Measurements from ENCODE around the gene ANGPT4. TPM values are rescaled to one million over a fixed set of nuclear protein-coding genes. Genes with fewer than 3 reads are reported as not detected.

Gene ANGPT4
- total RNA-seq, 5 donors from 2014 or later (not counting 1 experiment from before 2014, with no cell fraction given): not detected

- no peak overlapping the region for H3K27ac Mint-ChIP-seq
- no peaks in the 10 kb centered on the region for H3K36me3 Mint-ChIP-seq
- CTCF ChIA-PET: no interaction called here
- WGBS (ENCODE audit: insufficient coverage): 58% methylated on average over 12 of the region's 19 CpGs
- H3K27me3 Mint-ChIP-seq: peaks cover 23 to 50% of the 10 kb centered on the region in 2 donors
- no peak for DNase-seq
- H3K9me3 Mint-ChIP-seq: no peaks in the 10 kb centered on the region
- Histone ChIP-seq H3K36me3 (ENCODE audit: control insufficient read depth in 2 of 2, extremely low read depth in 1 of 2, insufficient read depth in 1 of 2, low read length in 1 of 2) (no peaks in the 10 kb centered on the region), H3K27me3 (replicated peaks in 1 of 2; ENCODE audit: control insufficient read depth in 2 of 2, extremely low read depth in 1 of 2, insufficient read depth in 2 of 2, low read length in 1 of 2) (peaks cover 0 to 75% of the 10 kb centered on the region in 2 experiments), H3K9me3 (no peaks in the 10 kb centered on the region), H3K4me3 (ENCODE audit: control insufficient read depth in 1 of 2, extremely low read depth in 1 of 2, low read length in 1 of 2) (no peak overlapping the region), H3K4me1 (ENCODE audit: control insufficient read depth in 1 of 2, extremely low read depth in 1 of 2, insufficient read depth in 2 of 2, low read length in 2 of 2) (peaks cover 0 to 5% of the 10 kb centered on the region in 2 experiments), H3K27ac (ENCODE audit: low read length) (no peak overlapping the region)
- H3K4me3 Mint-ChIP-seq: no peak overlapping the region
- H3K4me1 Mint-ChIP-seq: peaks cover 2 to 7% (median 4%) of the 10 kb centered on the region in 3 donors
- no peak for ATAC-seq (replicated peaks in 1 of 4)
- POLR2A ChIA-PET: no interaction called here
These were observed 43.0 kb upstream of the ANGPT4 start for GRCh38 chr20:958936-959815.

GRCh38 chr20:957544-957943 lies 41.4 kb upstream of the ANGPT4 start:
- ChIA-PET CTCF (interaction anchor here (0.6 to 3.5 kb wide), 12 partner anchors 14 to 402 kb away, joined by 3 to 28 read pairs (median 5); no protein-coding TSS in a partner anchor), POLR2A (no interaction called here)
- no peak overlapping the region for H3K27ac ChIP-seq (ENCODE audit: low read length)
- DNase-seq (no peak), ATAC-seq (replicated peaks in 1 of 4) (no peak)
- WGBS (ENCODE audit: insufficient coverage): no CpG with 5 or more reads among the region's 1 CpG
- H3K27ac Mint-ChIP-seq: no peak overlapping the region
- no peak overlapping the region for H3K4me3 ChIP-seq (ENCODE audit: control insufficient read depth in 1 of 2, extremely low read depth in 1 of 2, low read length in 1 of 2)
- no peak overlapping the region for H3K4me3 Mint-ChIP-seq
- H3K36me3 Mint-ChIP-seq: no peaks in the 10 kb centered on the region
- H3K4me1 Mint-ChIP-seq: peaks cover 2 to 7% (median 4%) of the 10 kb centered on the region in 3 donors
- H3K27me3 Mint-ChIP-seq: peaks cover 25 to 51% of the 10 kb centered on the region in 2 donors
- H3K36me3 ChIP-seq (ENCODE audit: control insufficient read depth in 2 of 2, extremely low read depth in 1 of 2, insufficient read depth in 1 of 2, low read length in 1 of 2): no peaks in the 10 kb centered on the region
- no peaks in the 10 kb centered on the region for H3K9me3 ChIP-seq
- H3K27me3 ChIP-seq (replicated peaks in 1 of 2; ENCODE audit: control insufficient read depth in 2 of 2, extremely low read depth in 1 of 2, insufficient read depth in 2 of 2, low read length in 1 of 2): peaks cover 0 to 77% of the 10 kb centered on the region in 2 experiments
- H3K9me3 Mint-ChIP-seq: no peaks in the 10 kb centered on the region
- peaks cover 0 to 5% of the 10 kb centered on the region in 2 experiments for H3K4me1 ChIP-seq (ENCODE audit: control insufficient read depth in 1 of 2, extremely low read depth in 1 of 2, insufficient read depth in 2 of 2, low read length in 2 of 2)

- no peak overlapping the region for H3K4me3 Mint-ChIP-seq
- CTCF ChIA-PET: interaction anchor here (0.6 to 3.5 kb wide), 15 partner anchors 9 to 257 kb away, joined by 3 to 28 read pairs (median 5); partner anchors contain the start of gene FAM110A (in 1 of the 2)
- no peaks in the 10 kb centered on the region for H3K36me3 Mint-ChIP-seq
These were observed 40.3 kb upstream of the ANGPT4 start for GRCh38 chr20:956330-956951.

GRCh38 chr20:955656-956055 lies 39.5 kb upstream of the ANGPT4 start:
- POLR2A ChIA-PET: interaction anchor here in 1 of 2 donors (0.6 kb wide), 1 partner anchor 112 kb away, joined by 3 read pairs; no protein-coding TSS in a partner anchor
- Histone ChIP-seq H3K27me3 (replicated peaks in 1 of 2; ENCODE audit: control insufficient read depth in 2 of 2, extremely low read depth in 1 of 2, insufficient read depth in 2 of 2, low read length in 1 of 2) (peaks cover 0 to 72% of the 10 kb centered on the region in 2 experiments), H3K4me1 (ENCODE audit: control insufficient read depth in 1 of 2, extremely low read depth in 1 of 2, insufficient read depth in 2 of 2, low read length in 2 of 2) (peaks cover 0 to 5% of the 10 kb centered on the region in 2 experiments), H3K27ac (ENCODE audit: low read length) (no peak overlapping the region), H3K36me3 (ENCODE audit: control insufficient read depth in 2 of 2, extremely low read depth in 1 of 2, insufficient read depth in 1 of 2, low read length in 1 of 2) (no peaks in the 10 kb centered on the region), H3K4me3 (ENCODE audit: control insufficient read depth in 1 of 2, extremely low read depth in 1 of 2, low read length in 1 of 2) (no peak overlapping the region), H3K9me3 (no peaks in the 10 kb centered on the region)
- DNase-seq: no peak
- no peak for ATAC-seq (replicated peaks in 1 of 4)
- Mint-ChIP-seq H3K27me3 (peaks cover 27 to 52% of the 10 kb centered on the region in 2 donors), H3K9me3 (no peaks in the 10 kb centered on the region), H3K27ac (no peak overlapping the region), H3K4me3 (no peak overlapping the region), H3K4me1 (peaks cover 2 to 7% (median 4%) of the 10 kb centered on the region in 3 donors), H3K36me3 (no peaks in the 10 kb centered on the region)
- WGBS (ENCODE audit: insufficient coverage): 83% methylated on average over 1 of the region's 7 CpGs
- CTCF ChIA-PET: interaction anchor here (1.0 to 3.5 kb wide), 11 partner anchors 9 to 147 kb away, joined by 3 to 28 read pairs (median 7); partner anchors contain the start of gene FAM110A (in 1 of the 2)

More at GRCh38 chr20:956330-956951, 40.3 kb upstream of the ANGPT4 start:
- ATAC-seq (replicated peaks in 1 of 4) (peak; percentile 83 to 91 (median 85)), DNase-seq (peak; percentile 36 to 83 (median 67))
- H3K4me3 ChIP-seq (ENCODE audit: control insufficient read depth in 1 of 2, extremely low read depth in 1 of 2, low read length in 1 of 2): no peak overlapping the region
- H3K27me3 ChIP-seq (replicated peaks in 1 of 2; ENCODE audit: control insufficient read depth in 2 of 2, extremely low read depth in 1 of 2, insufficient read depth in 2 of 2, low read length in 1 of 2): peaks cover 0 to 79% of the 10 kb centered on the region in 2 experiments
- peaks cover 0 to 5% of the 10 kb centered on the region in 2 experiments for H3K4me1 ChIP-seq (ENCODE audit: control insufficient read depth in 1 of 2, extremely low read depth in 1 of 2, insufficient read depth in 2 of 2, low read length in 2 of 2)
- H3K36me3 ChIP-seq (ENCODE audit: control insufficient read depth in 2 of 2, extremely low read depth in 1 of 2, insufficient read depth in 1 of 2, low read length in 1 of 2): no peaks in the 10 kb centered on the region
- Mint-ChIP-seq H3K27ac (no peak overlapping the region), H3K4me1 (peaks cover 2 to 7% (median 4%) of the 10 kb centered on the region in 3 donors), H3K9me3 (no peaks in the 10 kb centered on the region), H3K27me3 (peaks cover 26 to 57% of the 10 kb centered on the region in 2 donors)
- WGBS (ENCODE audit: insufficient coverage): 16% methylated on average over 7 of the region's 13 CpGs
- POLR2A ChIA-PET: no interaction called here
- no peak overlapping the region for H3K27ac ChIP-seq (ENCODE audit: low read length)
- H3K9me3 ChIP-seq: no peaks in the 10 kb centered on the region

- WGBS (ENCODE audit: insufficient coverage): 43% methylated on average over 1 of the region's 3 CpGs
- H3K4me1 Mint-ChIP-seq: peaks cover 2 to 7% (median 4%) of the 10 kb centered on the region in 3 donors
- H3K27me3 Mint-ChIP-seq: peaks cover 26 to 55% of the 10 kb centered on the region in 2 donors
- no peaks in the 10 kb centered on the region for H3K9me3 Mint-ChIP-seq
- POLR2A ChIA-PET: no interaction called here
- no peak overlapping the region for H3K27ac Mint-ChIP-seq
- Histone ChIP-seq H3K4me1 (ENCODE audit: control insufficient read depth in 1 of 2, extremely low read depth in 1 of 2, insufficient read depth in 2 of 2, low read length in 2 of 2) (peaks cover 0 to 5% of the 10 kb centered on the region in 2 experiments), H3K27ac (ENCODE audit: low read length) (no peak overlapping the region), H3K9me3 (no peaks in the 10 kb centered on the region), H3K27me3 (replicated peaks in 1 of 2; ENCODE audit: control insufficient read depth in 2 of 2, extremely low read depth in 1 of 2, insufficient read depth in 2 of 2, low read length in 1 of 2) (peaks cover 0 to 66% of the 10 kb centered on the region in 2 experiments), H3K4me3 (ENCODE audit: control insufficient read depth in 1 of 2, extremely low read depth in 1 of 2, low read length in 1 of 2) (no peak overlapping the region), H3K36me3 (ENCODE audit: control insufficient read depth in 2 of 2, extremely low read depth in 1 of 2, insufficient read depth in 1 of 2, low read length in 1 of 2) (no peaks in the 10 kb centered on the region)
- no peak overlapping the region for H3K4me3 Mint-ChIP-seq
- CTCF ChIA-PET: interaction anchor here (0.5 to 3.5 kb wide), 13 partner anchors 9 to 691 kb away, joined by 3 to 28 read pairs (median 7); no protein-coding TSS in a partner anchor
- no peak for ATAC-seq (replicated peaks in 1 of 4)
- H3K36me3 Mint-ChIP-seq: no peaks in the 10 kb centered on the region
- DNase-seq: no peak
These were observed 39.0 kb upstream of the ANGPT4 start for GRCh38 chr20:955111-955510.

GRCh38 chr20:953742-954141 lies 37.6 kb upstream of the ANGPT4 start:
- no peaks in the 10 kb centered on the region for H3K9me3 Mint-ChIP-seq
- H3K27ac Mint-ChIP-seq: no peak overlapping the region
- Histone ChIP-seq H3K27me3 (replicated peaks in 1 of 2; ENCODE audit: control insufficient read depth in 2 of 2, extremely low read depth in 1 of 2, insufficient read depth in 2 of 2, low read length in 1 of 2) (peaks cover 0 to 59% of the 10 kb centered on the region in 2 experiments), H3K9me3 (no peaks in the 10 kb centered on the region), H3K36me3 (ENCODE audit: control insufficient read depth in 2 of 2, extremely low read depth in 1 of 2, insufficient read depth in 1 of 2, low read length in 1 of 2) (no peaks in the 10 kb centered on the region), H3K4me1 (ENCODE audit: control insufficient read depth in 1 of 2, extremely low read depth in 1 of 2, insufficient read depth in 2 of 2, low read length in 2 of 2) (peaks cover 0 to 5% of the 10 kb centered on the region in 2 experiments), H3K4me3 (ENCODE audit: control insufficient read depth in 1 of 2, extremely low read depth in 1 of 2, low read length in 1 of 2) (no peak overlapping the region), H3K27ac (ENCODE audit: low read length) (no peak overlapping the region)
- ChIA-PET CTCF (interaction anchor here in 1 of 2 donors (0.6 kb wide), 1 partner anchor 827 kb away, joined by 5 read pairs; no protein-coding TSS in a partner anchor), POLR2A (no interaction called here)
- no peak overlapping the region for H3K4me3 Mint-ChIP-seq
- H3K36me3 Mint-ChIP-seq: no peaks in the 10 kb centered on the region
- 35% methylated on average over 4 of the region's 11 CpGs for WGBS (ENCODE audit: insufficient coverage)
- peaks cover 27 to 56% of the 10 kb centered on the region in 2 donors for H3K27me3 Mint-ChIP-seq
- no peak for ATAC-seq (replicated peaks in 1 of 4)
- H3K4me1 Mint-ChIP-seq: peaks cover 2 to 7% (median 4%) of the 10 kb centered on the region in 3 donors
- DNase-seq: no peak

All from T-cell (primary cell).